Measurements from ENCODE around the gene RORB.

The RORB gene

DNA sequence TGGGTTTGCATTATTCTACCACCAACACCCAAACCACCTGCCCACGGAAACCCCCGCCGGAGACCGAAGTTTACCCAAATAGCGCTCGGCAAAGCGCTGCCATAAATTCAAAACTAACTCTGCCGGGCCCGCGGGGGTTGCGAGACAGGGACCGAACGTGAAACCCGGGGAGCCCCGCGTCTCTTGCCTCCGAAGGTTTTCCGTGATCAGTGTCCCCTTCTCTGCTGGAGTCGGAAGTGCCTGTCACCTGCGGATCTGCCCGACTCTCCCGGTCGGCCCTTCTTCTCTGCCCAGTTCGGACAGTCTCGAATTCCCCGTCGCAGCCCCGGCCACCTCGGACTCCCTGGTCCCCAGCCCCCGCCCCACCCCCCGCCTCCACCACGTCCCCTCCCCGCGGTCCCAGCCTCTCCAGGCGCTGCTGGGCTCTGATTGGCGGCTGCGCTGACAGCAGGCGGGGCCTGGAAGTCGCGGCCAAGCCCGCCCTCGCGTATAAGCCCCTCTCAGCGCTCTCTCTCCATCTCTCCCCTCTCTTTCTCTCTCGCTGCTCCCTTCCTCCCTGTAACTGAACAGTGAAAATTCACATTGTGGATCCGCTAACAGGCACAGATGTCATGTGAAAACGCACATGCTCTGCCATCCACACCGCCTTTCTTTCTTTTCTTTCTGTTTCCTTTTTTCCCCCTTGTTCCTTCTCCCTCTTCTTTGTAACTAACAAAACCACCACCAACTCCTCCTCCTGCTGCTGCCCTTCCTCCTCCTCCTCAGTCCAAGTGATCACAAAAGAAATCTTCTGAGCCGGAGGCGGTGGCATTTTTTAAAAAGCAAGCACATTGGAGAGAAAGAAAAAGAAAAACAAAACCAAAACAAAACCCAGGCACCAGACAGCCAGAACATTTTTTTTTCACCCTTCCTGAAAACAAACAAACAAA is at the start of gene RORB:
TSS of gene RORB (plus strand) at position 517 of the 929 bp plus-strand sequence. CDS start 642 bp downstream, outside the sequence.
- DNase-seq = no peak

DNA sequence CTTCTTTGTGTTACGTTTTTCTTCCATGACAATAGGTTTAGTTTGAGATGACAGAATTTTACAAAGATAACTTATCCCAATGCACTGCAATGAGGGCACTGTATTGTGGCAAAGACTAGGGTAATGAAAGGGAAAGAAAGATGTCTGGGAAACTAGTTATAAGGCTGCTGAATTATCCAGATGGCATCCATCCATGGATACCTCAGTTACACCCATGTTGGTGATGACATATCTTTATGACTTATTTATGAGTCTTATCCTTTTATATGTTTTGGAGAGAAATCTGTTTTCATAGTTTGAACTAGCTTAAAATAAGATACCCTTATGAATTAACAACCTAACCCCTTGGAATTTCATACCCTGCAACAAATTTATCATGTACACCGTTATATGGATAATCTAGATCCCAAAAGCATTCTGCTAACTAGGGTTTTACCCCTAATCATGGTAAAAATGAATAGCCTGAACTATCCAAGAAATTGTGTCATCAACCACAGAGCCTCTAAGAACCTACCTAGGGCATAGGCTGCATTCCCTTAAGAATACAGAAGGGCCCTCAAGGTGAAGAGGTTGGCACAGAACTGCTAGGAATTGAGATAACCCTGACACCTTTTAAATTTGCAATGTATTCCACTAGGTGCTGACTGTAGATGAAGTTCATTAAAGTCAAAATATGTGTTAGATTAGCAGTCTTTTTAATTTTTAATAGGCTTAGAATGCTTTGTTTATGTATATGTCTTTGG is 49.5 kb upstream of the RORB start:
- no peak for DNase-seq

DNA sequence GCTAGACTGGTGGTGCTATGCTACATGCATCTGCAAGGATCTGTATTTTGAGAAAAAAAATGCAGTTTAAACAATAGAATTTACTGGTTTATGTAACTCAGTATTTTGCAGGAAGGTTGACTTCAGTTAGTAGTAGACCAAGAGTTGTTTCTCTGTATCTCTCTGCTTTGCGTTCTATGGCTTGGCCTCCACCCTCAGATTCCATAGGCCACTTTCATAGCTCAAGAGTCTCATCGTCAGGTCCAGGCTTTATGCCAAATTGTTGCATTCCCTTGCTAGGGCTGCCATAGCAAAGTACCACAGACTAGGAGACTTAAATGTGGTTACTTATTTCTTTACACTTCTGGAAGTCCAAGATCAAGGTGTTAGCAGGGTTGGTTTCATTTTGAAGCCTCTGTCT is 48.1 kb upstream of the RORB start:
- DNase-seq = no peak

DNA sequence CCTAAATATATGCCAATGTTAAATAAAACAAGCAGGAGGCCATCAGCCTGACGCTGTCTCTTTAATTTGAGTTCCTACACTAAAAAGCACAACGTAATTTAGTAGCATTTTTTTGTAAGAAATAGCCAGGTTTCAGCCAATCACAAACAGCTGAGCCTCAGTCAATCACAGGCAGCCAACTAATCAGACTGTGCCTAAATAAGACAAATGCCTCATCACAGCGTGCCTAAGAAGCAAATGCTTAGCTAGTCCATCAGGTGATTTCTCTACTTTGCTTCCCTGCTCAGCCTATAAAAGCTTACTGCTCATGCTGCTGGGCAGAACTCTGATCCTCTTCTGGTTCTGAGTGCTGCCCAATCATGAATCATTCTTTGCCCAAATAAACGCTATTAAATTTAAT is 38.3 kb upstream of the RORB start:
- DNase-seq = no peak

DNA sequence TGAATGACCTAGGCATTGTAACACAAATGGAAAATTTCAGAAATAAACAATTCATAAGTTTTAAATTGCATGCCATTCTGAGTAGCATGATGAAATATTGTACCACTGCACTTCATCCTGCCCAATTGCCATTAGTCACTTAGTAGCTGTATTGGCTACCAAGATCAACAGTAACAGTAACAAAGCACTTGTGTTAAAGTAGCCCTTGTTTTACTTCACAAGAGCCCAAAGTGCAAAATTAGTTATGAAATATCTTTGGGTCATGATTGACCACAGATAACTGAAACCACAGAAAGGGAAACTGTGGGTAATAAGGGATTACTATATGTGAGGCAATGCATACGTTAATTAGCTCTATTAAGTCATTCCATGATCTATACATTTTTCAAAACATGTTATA is 33.3 kb upstream of the RORB start:
- DNase-seq = no peak

DNA sequence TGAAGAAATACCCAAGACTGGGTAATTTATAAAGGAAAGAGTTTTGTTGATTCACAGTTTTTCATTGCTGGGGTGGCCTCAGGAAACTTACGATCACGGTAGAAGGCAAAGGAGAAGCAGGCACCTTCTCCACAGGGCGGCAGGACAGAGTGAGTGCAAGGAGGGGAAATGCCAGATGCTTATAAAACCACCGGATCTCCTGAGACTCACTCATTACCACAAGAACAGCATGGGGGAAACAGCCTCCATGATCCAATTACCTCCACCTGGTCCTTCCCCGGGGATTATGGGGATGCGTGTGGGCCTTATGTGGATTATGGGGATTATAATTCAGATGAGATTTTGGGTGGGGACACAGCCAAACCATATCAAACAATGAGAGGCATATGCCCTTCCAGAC is 18.5 kb upstream of the RORB start:
- DNase-seq = no peak

DNA sequence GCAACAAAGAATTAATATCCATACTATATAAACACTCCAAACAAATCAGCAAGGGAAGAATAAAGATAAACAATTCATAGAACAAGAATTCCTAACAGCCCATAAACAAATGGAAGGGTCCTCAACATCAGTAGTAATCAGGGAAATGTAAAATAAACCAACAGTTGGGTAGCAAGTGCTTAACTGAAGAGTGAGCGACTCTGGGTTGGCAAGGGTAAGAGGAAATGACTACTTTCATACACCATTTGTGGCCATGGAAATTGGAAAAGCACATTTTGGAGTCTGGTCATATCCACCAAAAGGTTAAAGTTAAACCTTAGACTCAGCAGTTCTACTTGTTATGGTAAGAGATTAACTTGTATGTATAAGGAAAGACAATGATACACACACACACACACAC is 17.4 kb upstream of the RORB start:
- DNase-seq = no peak

DNA sequence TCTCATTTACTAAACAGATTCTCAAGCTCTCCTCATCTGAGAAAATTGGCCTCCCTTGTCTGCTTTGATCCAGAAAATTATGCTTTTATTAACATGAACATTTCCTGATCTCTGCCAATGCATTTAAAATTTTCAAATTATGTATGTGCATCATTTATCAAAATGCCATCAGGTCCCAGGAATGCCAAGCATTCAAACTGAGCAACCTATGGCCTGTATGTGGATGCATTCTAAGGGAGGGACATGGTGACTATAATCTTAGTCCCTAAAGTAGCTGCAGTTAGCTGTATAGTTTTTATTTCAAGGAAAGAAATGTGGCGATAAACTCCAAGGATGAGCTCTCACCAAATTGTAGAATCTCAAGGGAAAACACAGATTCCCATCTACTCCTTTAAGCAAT is 9.7 kb upstream of the RORB start:
- no peak for DNase-seq

DNA sequence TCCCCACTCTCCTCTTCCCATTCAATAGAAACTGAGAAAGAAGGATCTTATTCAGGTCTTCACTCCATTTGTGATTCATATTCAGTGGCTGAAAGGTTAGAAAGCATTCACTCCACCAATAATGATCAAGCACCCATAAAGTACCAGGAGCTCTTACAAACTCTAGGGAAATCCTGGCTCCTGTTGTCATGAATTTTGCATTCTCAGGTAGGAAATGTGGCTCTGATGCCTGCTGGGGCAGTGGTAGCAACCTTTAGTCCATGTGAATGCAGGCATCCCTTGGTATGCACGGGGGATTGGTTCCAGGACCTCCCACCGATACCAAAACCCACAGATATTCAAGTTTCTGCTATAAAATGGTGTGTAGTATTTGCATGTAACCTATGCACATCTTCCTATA is 3.6 kb upstream of the RORB start:
- no peak for DNase-seq

DNA sequence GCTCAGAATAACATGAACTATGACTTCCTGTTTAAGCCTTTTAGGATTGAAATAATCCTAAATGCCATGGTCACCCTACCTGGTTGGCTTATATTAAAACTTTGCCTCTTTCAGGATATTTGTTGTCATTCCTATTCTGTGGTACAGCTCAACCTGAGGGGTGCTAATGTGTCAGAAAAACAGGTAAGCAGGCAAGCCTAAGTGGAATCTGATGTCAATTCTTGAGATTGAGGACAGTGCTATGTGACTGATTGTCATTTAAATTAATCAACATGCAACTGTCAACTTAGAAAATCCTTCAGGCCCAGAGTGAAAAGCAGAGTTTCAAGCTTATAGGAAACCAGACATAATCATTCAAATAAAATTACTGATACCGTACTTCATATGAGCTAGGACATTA is 2.6 kb upstream of the RORB start:
- no peak for DNase-seq

DNA sequence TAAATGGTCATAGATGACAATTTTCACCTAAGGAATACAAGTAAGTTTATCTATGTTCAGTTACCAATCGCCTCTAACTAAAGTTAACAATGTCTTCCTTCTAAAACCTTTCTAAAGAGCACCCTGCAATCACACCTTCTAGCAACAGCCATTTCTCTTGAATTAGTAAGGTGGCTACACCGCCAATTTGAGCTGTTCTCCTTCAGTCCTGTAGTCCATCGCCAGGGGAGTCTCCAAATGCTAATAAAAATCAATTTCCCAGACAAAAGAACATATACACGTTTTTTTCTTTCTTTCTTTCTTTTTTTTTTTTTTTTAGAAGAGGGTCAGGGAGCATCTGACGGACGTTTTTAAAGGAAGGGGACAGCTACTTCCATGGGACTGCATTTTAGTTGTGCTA is 729 bp upstream of the RORB start:
- DNase-seq = no peak

DNA sequence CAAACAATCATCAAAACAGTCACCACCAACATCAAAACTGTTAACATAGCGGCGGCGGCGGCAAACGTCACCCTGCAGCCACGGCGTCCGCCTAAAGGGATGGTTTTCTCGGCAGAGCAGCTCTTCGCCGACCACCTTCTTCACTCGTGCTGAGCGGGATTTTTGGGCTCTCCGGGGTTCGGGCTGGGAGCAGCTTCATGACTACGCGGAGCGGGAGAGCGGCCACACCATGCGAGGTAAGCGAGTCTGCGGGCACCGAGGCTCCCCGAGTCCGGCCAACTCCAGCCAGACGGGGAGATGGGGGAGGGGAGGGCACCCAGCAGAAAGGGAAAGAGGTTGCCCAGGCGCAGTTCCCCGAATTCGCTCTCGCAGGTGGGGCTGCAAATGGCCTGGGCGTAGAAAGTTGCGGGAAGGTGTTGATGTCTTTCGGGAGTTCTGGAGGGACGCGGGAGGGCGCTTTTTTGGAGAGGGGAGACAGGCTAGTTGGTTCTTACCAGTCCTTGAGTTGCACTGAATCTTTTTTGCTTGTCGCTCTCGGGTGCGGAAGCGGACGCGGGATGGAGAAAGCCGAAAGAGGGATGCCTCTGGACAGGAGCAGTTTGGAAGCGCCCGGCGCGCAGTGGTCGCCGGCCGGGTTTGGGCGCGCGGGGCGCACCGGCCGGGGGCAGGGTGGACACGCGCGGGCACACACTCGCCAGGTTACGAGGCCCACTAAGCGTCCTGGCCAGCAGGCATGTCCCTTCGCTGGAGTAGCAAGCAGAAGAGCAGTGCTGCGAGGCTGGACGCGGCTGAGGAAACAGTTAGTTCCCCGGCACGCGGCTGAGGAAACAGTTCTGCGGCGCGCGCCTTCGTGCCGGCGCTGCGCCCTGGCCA is 849 bp downstream of the RORB start:
- no peak for DNase-seq

DNA sequence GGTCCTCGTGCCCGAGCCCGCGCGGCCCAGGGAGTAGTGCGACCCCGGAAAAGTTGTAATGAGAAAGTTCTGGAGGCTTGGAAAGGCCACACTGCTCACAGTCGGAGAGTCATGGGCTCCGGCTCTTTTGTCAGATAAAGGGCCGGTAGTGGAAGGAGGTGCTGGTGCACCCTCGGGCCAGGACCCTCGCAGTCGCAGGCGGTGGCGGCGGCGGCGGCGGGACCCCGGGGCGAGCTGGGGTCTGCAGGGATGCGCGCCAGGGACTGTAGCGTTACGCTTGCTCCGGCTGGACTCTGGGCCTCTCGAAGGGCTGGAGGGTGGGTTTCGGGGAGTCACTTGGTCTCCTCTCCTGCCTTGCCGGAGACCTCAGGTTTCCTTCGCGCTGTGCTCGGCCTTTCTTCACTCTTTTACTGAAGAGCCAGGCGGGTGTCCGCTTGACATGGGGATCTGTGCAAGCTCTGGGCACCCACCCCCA is 1.5 kb downstream of the RORB start:
- no peak for DNase-seq

DNA sequence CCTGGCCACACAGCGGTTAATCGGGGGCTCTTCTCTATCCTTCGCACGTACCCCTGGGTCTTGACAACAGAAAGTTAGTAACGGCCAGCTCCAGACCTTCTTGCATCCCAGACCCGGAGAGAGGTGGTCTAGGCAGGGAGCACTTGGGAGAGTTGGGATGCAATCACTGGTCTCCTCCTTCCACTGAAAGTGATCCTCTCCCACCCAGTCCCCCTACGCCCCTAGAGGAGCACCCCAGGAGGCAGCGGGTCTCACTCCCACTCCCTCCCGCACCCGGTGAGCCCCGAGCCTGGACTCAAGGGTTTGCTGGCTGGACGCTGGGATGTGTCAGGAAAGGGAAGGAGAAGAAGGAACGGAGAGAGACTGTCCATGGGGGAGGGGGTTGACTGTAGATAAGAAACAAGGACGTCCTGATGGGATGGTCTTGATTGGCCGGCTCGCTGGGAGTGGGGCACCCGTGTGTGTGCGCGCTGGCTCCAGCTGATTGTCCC is 2.0 kb downstream of the RORB start:
- DNase-seq = no peak

DNA sequence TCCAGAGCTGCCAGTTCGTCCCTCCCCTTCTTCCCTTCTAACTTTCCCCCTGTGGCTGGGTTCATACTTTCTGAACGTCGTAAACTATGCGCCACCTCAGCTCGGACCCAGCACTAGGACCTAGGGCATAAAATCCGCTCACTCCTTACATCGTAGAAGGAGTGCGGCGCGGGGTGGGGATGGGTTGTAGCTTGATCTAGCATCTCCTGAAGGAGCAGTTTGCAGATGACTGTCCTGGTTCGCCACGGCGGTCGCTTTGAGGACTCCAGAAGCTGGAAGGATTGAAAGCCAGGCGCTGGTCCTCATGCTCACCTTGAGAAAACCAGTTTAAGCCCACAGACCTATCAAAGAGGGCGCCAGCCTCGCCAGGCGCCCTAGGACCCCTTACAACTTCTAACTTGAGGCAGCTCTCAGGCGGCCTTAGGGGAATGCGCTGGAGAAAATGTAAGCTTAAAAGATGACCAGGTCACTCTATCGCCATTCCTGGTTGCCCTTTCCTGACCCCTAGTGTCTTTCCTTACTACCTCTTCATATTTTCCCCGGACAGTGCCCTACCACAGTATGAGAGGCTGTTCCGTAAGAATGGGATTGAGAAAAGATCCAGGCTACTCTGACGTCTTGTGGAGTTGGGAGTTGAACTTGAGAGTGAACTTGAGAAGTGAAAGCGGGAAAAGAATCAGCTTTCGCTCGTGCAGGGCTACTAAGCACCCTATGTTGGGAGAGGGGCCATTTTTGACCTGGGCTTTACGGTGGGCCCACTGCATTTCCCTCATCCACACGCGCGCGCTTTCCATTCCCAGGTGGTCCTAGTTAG is 2.8 kb downstream of the RORB start:
- no peak for DNase-seq

DNA sequence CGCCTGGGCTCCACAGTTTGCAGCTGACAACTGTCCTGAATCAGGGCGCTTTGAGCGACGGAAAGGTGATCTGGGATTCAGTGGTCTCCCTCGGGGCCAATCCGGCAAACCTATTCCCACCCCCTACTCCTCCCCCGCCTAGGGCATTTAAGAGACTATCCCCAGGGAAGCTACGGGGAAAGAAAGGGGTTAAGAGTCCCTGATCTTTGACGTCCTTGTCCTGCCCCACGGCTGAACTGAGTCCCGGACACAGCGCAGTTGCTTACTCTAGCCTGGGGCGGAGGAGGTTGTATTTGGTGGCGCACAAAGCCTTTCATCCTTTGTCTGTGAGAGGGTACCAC is 3.4 kb downstream of the RORB start:
- no peak for DNase-seq

DNA sequence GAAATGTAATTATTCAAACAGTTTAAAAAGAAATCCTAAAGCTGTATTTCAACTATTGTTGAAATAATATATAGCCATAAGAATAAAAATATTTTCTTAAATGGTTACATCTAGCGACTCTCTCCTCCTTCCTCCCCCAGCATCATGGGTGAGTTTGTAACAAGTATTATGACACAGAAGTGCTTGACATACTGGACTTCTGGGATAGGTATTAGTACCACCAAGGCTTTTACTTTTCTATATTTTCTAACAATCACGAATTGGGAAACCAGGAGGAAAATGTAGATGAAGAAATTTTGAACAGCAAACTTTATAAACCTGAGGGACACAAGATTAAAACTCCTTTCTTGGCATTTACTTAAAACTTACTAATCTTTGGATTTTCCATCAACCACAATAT is 4.4 kb downstream of the RORB start:
- DNase-seq = no peak

DNA sequence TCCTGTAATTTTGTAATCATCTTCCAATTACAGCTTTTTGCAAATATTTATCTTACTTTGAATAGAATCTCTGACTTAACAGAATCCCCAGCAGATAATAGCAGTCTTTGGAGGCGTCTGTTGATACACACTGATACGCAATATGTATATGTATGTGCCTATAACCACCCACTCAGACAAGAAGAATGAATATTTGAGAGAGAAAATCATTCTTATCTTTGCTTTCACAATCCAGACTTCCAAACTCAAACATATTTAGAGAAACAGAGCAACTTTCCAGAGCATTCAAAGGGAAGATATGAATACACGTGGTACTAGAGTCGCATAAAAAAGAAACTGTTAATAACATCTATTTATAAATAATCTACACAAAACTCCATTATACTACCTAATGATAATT is 6.1 kb downstream of the RORB start:
- no peak for DNase-seq

DNA sequence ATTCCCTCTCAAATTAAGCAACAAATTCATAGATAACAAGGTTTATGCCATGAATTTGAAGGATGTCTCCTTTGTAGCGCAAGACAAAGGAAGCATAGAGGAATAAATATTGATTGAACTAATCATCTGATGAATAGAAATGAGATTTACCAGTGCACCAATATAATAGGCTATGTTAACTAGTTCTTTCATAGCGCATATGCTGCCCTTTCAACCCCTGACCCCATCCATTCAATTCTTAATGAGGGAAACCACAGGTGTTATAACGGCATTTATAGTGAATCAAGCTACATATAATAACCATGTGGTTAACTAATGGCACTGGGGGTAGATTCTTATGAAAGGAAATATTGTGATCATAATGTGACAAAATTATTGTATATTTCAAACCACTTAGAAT is 6.5 kb downstream of the RORB start:
- no peak for DNase-seq

DNA sequence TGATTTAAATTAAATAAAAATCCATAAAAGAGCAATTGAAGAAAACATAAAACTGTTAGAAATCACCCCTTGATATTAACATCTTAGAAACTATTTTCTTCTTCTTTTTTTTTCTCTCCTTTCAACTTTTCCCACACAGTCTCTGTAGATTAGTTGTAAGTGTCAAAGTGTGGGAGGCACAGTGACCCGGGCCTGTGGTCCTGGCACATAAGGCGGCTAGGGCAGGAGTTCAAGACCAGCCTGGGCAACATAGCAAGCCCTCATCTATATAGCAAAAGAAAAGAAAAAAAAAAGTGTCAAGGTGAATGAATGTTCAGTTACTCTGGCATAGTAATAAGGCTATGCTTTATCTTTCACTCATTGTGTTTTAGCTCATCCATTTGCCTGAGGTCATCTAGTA is 14.2 kb downstream of the RORB start:
- DNase-seq = no peak

DNA sequence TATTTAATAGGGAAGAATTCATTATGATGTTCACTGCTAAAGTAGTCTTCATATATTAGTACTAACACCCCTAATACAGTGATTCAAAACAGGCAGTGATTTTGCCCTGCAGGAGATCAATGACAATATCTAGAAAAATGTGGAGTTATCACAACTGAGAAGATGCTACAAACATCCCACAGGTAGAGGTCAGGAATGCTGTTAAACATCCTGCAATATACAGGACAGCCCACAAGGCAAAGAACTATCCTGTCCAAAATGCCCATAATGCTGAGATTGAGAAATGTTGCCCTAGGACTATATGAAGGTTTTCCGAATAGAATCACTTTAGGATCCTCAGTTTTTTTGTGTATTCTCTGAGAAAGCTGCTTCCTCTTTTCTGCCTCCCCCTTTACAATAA is 15.3 kb downstream of the RORB start:
- no peak for DNase-seq

DNA sequence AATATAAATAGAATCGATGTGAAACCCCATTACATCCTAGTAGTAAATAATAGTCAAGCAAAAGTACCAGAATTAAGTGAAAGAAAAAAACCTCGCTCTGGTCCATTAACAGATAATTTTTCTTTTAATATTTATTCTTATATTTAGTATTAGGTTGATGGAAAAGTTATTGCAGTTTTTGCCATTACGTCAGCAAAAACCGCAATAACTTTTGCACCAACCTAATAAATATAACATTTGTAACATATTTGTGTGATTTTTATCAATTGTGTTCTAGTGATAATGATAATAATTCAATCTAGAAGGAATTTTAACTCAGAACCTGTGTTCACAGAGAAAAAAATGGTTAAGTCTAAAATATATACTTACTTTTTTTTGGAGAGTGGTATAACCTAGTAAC is 16.1 kb downstream of the RORB start:
- no peak for DNase-seq
